GM11168 (cell line): Measurements from ENCODE around the gene DNMBP.
"Not testable (repeated sequence)": the region's sequence is repeated elsewhere in the genome, so short reads cannot be mapped to it uniquely, and the experiment has no call there.

Source experiments
- in situ Hi-C: fragments of 300-500 bp; cut with MboI; formaldehyde crosslinking; loops from one replicate; pipeline ENCODE4 v1.12.0; 2022; ENCODE audit warnings: low sequenced_read_pairs; ENCODE audit not compliant: unreplicated experiment

DNMBP gene

GRCh38 chr10:100020886-100021253 lies 11.1 kb upstream of the DNMBP start:
- in situ Hi-C loops, result no loop called here

- in situ Hi-C loops, result no loop called here
Observed at GRCh38 chr10:100020142-100020885, 10.6 kb upstream of the DNMBP start.

- in situ Hi-C loops, result no loop called here
Observed at GRCh38 chr10:100019787-100020141, 10.0 kb upstream of the DNMBP start.

- in situ Hi-C loops, result no loop called here
Observed at GRCh38 chr10:100014071-100014762, 4.5 kb upstream of the DNMBP start.

DNA sequence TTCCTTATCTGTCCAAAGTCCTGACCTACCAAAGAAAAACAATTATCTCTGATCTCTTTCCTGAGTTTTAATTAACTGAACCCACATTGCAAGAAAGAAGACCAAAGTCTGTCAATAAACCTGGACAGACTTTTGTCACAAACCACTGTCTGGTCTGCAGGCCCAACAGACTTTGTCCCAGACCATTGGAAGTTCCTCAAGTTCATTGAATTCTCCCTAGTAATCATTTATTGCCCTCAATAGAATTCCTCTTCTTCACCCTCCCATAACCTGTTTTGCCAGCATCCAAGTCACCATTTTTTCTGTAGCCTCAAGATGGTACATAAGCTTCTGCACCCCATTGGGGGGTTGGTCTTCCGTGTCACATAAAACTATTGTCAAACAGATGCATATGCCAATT lies 3.9 kb upstream of the DNMBP start:
- in situ Hi-C loops, result no loop called here

GRCh38 chr10:100011906-100012305 lies 2.2 kb upstream of the DNMBP start:
- in situ Hi-C loops, result not testable (repeated sequence)

- in situ Hi-C loops, result no loop called here
Observed at GRCh38 chr10:100009283-100009792, 409 bp downstream of the DNMBP start.

DNA sequence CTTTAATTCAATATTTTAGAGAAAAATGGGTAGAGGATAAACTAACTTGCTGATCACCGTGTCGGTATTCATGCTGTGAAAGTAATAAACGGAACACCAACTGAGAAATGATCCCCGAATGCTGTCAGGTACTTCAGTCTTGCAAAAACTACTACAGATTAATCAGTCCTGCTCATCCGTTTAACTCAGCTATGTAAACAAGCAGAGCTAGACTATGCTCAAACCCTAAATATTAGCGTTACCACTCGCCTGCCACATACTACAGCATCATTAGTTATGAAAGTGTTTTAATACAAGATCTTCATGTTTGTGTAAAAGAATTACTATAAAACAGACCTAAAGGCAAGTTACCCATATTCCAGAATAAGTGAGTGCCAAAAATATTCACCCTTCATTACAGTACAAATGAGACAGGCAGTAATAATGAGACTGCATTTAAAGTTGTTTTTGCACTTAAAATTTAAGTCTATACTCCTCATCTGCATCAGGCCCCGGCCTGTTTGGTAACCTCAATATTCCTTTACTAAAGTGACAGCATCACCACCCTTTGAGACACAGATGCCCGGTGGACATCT lies 952 bp downstream of the DNMBP start:
- in situ Hi-C loops, result no loop called here

DNA sequence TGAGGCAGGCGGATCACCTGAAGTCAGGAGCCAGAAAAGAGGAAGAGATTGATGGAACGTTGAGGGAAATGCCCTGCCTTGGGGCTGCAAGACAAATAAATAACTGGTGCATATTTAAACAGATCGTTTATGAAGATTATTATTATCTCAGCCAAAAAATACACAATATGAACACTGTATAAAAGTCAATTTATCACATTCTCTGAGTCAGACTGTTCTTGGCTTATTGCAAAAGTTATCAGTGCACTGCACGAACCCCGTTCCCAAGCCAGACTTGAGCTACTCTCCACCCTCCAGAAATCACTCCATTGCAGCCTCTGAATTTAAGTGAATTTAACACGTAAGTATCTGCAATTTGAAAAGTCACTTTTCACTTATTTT lies 1.6 kb downstream of the DNMBP start:
- in situ Hi-C loops, result no loop called here

GRCh38 chr10:100007231-100008141 lies 2.3 kb downstream of the DNMBP start:
- in situ Hi-C loops, result no loop called here

GRCh38 chr10:100006243-100006886 lies 3.4 kb downstream of the DNMBP start:
- in situ Hi-C loops, result no loop called here

GRCh38 chr10:100004805-100005510 lies 4.8 kb downstream of the DNMBP start:
- in situ Hi-C loops, result no loop called here

- in situ Hi-C loops, result no loop called here
Observed at GRCh38 chr10:100000109-100000644, 9.6 kb downstream of the DNMBP start.

DNA sequence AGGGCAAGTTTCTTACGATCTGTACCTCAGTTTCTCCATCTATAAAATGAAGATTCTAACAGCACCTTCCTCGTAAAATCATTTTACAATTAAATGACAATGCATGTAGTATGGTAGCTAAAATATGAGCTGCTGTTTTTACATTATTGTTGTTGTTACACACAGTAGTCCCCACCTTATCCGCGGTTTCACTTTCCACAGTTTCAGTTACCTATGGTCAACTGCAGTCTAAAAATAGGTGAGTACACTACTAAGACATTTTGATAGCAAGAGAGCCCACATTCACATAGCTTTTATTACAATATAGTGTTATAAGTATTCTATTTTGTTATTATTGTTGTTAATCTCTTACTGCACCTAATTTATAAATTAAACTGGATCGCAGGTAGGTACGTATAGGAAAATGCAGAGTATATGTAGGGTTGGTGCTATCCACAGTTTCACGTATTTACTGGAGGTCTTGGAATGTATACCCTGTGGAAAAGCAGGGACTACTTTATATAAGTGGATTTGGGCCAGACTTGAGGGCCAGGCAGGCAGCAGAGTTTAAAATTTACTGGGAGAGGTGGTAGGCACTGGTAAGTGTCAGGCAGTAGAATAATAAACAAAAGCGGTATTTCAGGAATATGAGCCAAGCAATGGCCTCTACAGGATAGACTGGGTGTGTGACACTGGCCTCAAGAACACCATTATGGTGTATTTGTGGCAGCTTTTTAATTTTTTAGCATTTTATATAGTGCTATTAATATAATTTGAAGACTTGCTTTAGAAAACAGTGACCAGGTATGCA lies 10.2 kb downstream of the DNMBP start:
- in situ Hi-C loops, result no loop called here

- in situ Hi-C loops, result no loop called here
Observed at GRCh38 chr10:99998889-99999288, 10.9 kb downstream of the DNMBP start.

- in situ Hi-C loops, result no loop called here
Observed at GRCh38 chr10:99996671-99997648, 12.8 kb downstream of the DNMBP start.

DNA sequence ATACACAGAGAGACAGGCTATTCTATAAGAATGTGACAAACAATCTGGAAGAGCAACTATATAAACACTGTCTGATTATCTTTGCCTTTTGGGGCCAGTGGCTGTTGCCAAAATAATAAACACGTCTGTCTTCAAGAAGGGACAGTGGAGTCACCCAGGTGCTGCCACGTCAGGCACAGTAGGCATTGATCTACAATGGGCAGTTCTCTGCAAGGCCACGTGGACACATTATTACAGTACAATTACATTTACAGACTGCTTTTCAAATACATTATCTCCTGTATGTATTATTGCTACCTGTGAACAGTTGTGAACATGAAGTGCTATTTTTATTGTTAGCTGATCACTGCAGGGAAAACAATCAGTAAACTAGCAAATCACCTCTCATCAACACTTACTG lies 14.0 kb downstream of the DNMBP start:
- in situ Hi-C loops, result no loop called here
